LNCAP (cell line): ENCODE data around the gene VGLL3.

Experiments
- TF ChIP-seq, protein P1 (sequence below): fragments of 450-650 bp; IDR thresholded peaks from 2 replicates; pipeline ENCODE4 v1.5.1; 2017; ENCODE audit warnings: mild to moderate bottlenecking

VGLL3 gene

DNA sequence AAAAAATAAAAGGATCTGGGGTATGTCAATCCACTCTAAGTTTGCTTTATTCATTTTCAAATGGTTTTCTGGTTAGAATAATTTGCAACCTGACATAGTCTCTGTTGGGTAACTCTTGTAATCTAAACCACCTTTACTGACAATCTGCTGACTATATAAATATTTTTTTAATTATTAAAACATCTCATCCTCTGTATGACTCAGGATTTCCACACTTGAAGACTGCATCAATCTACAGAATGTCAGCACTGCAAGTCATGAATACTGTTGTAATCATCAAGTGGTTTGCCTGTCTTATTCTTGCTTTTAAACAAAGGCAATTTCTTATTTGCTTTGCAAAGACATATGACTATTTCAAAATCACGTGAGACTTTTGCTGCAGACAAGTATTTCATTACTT, 42.1 kb downstream of the VGLL3 start:
- TF ChIP-seq, protein P1, sequence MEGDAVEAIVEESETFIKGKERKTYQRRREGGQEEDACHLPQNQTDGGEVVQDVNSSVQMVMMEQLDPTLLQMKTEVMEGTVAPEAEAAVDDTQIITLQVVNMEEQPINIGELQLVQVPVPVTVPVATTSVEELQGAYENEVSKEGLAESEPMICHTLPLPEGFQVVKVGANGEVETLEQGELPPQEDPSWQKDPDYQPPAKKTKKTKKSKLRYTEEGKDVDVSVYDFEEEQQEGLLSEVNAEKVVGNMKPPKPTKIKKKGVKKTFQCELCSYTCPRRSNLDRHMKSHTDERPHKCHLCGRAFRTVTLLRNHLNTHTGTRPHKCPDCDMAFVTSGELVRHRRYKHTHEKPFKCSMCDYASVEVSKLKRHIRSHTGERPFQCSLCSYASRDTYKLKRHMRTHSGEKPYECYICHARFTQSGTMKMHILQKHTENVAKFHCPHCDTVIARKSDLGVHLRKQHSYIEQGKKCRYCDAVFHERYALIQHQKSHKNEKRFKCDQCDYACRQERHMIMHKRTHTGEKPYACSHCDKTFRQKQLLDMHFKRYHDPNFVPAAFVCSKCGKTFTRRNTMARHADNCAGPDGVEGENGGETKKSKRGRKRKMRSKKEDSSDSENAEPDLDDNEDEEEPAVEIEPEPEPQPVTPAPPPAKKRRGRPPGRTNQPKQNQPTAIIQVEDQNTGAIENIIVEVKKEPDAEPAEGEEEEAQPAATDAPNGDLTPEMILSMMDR: no peak

DNA sequence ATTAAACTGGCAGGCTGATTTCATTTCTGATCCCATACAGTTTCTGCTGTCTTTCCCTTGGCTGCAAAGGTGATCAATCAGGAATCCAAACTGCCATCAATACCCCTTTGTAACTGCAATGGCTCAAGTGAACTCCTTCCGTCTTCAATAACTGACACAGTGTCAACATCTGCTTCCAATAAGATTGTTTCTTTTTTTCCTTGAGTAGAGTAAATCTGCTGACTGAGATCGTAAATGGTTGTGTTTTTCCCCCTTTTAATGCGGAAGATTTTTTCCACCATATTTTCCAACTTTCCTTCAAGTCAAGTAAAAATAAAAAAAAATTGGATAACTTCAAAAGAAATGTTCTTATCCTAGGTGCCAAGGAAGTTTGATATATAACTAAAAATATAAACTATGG, 48.7 kb downstream of the VGLL3 start:
- TF ChIP-seq, protein P1: no peak

DNA sequence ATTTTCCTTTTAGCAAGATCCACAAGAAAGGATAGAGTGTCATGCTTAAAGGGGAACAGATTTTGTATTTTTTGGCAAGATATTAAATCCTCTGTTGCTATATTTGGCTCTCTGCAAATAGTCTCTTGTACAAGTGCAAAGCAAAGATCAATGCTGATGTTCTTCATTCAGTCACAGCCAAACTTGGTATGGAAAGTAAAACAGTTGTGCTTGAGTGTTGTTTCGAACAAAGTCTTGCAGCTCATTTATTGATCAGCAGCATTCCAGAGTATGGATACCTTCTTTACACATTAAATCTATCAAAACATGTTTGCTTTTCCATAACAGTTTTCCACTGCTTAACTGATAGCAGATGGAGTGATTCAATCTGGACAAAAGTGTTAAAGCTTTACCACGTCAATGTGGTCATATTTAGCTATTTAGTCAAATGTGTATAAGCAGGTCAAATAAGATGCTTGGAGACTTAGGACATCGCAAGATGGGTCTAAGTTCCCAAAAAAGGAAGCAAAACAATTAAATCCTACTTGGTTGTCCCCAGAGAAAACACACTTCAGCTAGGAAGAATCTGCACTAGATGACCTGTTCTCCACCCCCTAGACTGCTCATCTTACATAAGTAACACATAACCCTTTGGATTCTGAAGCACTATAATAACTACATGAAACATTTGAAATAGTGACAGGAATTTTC, 52.4 kb downstream of the VGLL3 start:
- TF ChIP-seq, protein P1: no peak

DNA sequence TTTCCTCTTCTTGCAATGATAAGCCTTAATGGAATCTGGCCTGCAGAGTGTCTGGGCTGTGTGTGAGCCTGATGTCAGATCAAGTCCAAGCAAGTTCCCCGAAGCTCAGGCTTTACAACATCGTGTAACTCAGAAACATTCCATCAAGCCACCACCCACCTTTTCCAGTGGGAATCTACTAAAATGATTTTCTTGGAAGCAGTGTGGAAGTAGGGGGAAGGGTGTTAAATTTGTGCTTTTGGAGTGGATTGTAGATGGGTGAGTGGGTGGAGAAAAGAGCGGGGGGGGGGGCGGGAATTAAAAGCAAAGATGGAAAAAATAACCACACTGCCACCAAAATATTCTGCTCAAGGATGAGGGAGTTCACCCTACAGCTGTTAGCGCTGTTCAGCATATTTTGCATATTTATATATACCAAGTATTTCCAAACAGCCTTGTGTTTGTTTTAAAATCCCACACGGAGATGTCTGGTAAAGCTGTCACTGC, 53.6 kb downstream of the VGLL3 start:
- TF ChIP-seq, protein P1: no peak

DNA sequence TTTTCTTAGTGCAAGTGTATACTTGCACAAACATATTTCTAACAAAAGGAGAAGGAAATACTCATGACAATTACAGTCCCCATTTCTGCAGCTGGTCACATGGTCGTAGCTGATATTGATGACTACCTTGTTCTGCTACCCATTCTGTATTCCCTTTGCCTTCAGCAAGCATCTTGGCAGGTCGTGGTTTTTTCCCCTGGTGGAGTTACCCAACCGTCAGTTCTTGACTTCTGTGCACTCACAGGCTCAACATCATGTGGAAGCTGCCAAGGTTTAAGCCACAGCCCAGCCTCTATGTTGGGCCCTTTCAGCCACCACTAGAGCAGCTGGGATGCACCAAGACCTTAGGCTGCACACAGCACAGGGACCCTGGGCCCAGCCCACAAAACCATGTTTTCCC, 56.1 kb downstream of the VGLL3 start:
- TF ChIP-seq, protein P1: no peak

DNA sequence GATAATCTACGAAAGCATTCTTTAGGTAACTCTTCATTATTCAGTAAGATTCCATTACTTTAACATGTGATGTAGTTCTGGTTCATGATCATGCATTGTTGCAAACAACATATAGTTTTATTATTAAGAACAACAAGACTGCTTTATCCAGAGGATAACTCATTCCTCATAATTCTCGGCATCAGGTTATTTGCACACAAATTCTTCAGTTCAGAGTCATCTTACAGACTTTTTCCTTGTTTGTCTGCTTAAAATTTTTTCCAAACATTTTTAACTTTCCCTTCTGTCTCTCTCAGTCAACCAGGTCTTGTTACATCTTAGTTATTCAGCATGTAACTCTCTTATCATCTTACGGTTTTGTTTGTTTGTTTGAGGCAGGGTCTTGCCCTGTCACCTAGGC, 60.1 kb downstream of the VGLL3 start:
- TF ChIP-seq, protein P1: no peak

DNA sequence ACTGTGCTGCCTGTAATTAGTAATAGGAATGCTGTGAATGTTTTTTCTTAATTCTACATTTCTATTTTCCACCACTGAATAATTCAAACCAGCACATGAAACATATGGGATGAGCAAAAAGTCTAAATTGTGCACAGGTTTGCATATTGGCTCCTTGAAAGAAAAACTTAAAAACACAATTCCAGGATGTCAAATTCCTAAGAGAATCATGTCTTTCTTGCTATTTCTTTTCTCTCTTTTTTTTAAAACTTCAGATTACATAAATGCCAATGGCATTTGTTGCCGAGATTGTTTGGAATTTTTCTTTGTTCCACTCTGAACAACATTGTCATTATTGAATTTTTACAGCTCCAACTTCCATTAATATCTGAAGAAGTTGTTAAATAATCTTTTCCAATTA, 60.8 kb downstream of the VGLL3 start:
- TF ChIP-seq, protein P1: no peak

DNA sequence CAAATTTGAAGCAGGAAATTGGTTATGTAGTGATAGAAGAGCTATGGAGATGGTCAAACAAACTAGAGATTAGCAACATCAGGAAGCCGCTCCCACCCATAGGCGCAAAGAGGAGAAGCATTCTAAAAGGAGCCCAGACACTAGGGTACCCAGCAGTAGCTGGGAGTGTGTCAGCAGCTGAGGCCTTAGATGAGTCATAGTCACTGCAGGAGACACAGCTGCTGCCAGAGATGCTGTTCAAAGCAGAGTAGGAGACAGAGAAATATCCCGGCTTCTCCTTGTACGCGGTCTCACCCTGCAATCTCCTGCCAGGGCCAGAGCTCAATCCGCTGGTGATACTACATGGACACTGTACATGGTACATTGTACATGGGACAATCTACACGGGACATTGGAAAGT, 61.9 kb downstream of the VGLL3 start:
- TF ChIP-seq, protein P1: no peak
